ENCODE data around the gene BMP10. TPM values are rescaled to one million over a fixed set of nuclear protein-coding genes. Genes with fewer than 3 reads are reported as not detected.
A peak's percentile ranks its signal among the peaks of the same experiment; 100 is the strongest.
"Not testable (repeated sequence)": the region's sequence is repeated elsewhere in the genome, so short reads cannot be mapped to it uniquely, and the experiment has no call there.

Gene BMP10
- total RNA-seq, 1 experiment from 2014 or later, result not detected

- DNase-seq (ENCODE audit: low read depth), result not testable (repeated sequence)
Observed at GRCh38 chr2:68895981-68896380, 24.8 kb upstream of the BMP10 start.

- DNase-seq (ENCODE audit: low read depth), result no peak
Observed at GRCh38 chr2:68889500-68889899, 18.3 kb upstream of the BMP10 start.

GRCh38 chr2:68889021-68889420 is 17.8 kb upstream of the BMP10 start:
- DNase-seq (ENCODE audit: low read depth), result no peak

GRCh38 chr2:68888038-68888704 is 17.0 kb upstream of the BMP10 start:
- DNase-seq (ENCODE audit: low read depth), result no peak

GRCh38 chr2:68885811-68886075 is 14.5 kb upstream of the BMP10 start:
- no peak for DNase-seq (ENCODE audit: low read depth)

GRCh38 chr2:68885074-68885810 is 14.0 kb upstream of the BMP10 start:
- no peak for DNase-seq (ENCODE audit: low read depth)

GRCh38 chr2:68880213-68880612 is 9.0 kb upstream of the BMP10 start:
- no peak for DNase-seq (ENCODE audit: low read depth)

- DNase-seq (ENCODE audit: low read depth), result no peak
Observed at GRCh38 chr2:68879296-68879695, 8.1 kb upstream of the BMP10 start.

GRCh38 chr2:68878753-68879152 is 7.6 kb upstream of the BMP10 start:
- no peak for DNase-seq (ENCODE audit: low read depth)

GRCh38 chr2:68878071-68878711 is 7.0 kb upstream of the BMP10 start:
- DNase-seq (ENCODE audit: low read depth), result no peak

- no peak for DNase-seq (ENCODE audit: low read depth)
Observed at GRCh38 chr2:68877079-68877772, 6.0 kb upstream of the BMP10 start.

GRCh38 chr2:68870215-68870614 is 982 bp downstream of the BMP10 start:
- peak; percentile 51 for DNase-seq (ENCODE audit: low read depth)

- DNase-seq (ENCODE audit: low read depth), result no peak
Observed at GRCh38 chr2:68865108-68865507, 6.1 kb downstream of the BMP10 start.

GRCh38 chr2:68863996-68864395 is 7.2 kb downstream of the BMP10 start:
- DNase-seq (ENCODE audit: low read depth), result no peak

- no peak for DNase-seq (ENCODE audit: low read depth)
Observed at GRCh38 chr2:68862889-68863288, 8.3 kb downstream of the BMP10 start.

- no peak for DNase-seq (ENCODE audit: low read depth)
Observed at GRCh38 chr2:68861330-68861729, 9.9 kb downstream of the BMP10 start.

- no peak for DNase-seq (ENCODE audit: low read depth)
Observed at GRCh38 chr2:68860111-68860510, 11.1 kb downstream of the BMP10 start.

GRCh38 chr2:68857855-68858456 is 13.2 kb downstream of the BMP10 start:
- no peak for DNase-seq (ENCODE audit: low read depth)

- no peak for DNase-seq (ENCODE audit: low read depth)
Observed at GRCh38 chr2:68857202-68857845, 13.9 kb downstream of the BMP10 start.

- no peak for DNase-seq (ENCODE audit: low read depth)
Observed at GRCh38 chr2:68855550-68855949, 15.6 kb downstream of the BMP10 start.

GRCh38 chr2:68854476-68854875 is 16.7 kb downstream of the BMP10 start:
- no peak for DNase-seq (ENCODE audit: low read depth)
